ENCODE measurements around the gene NUMA1. TPM values are rescaled to one million over a fixed set of nuclear protein-coding genes. Genes with fewer than 3 reads are reported as not detected.

Gene NUMA1
- polyA plus RNA-seq, 3 donors, result 4.1 to 91.2 (median 12.4) TPM

GRCh38 chr11:72007089-72007476 lies 73.3 kb downstream of the NUMA1 start:
- Histone ChIP-seq H3K9me3 (replicated peaks in 1 of 2; ENCODE audit: control insufficient read depth in 1 of 2, insufficient read depth in 1 of 2, low read length in 2 of 2) (no peaks in the 10 kb centered on the region), H3K36me3 (replicated peaks in 1 of 2; ENCODE audit: control insufficient read depth in 1 of 2, insufficient read depth in 2 of 2, low read length in 2 of 2) (peaks cover 99 to 100% of the 10 kb centered on the region in 2 donors), H3K4me2 (replicated peaks; ENCODE audit: extremely low read depth, low read length, poor library complexity, severe bottlenecking) (no peak overlapping the region), H3K9ac (ENCODE audit: insufficient read depth, low read length, poor library complexity, severe bottlenecking) (no peak overlapping the region), H3K27ac (ENCODE audit: low read depth in 1 of 2, low read length in 2 of 2) (no peak overlapping the region), H3K79me2 (ENCODE audit: insufficient read depth, low read length) (peaks cover 3% of the 10 kb centered on the region), H2AFZ (ENCODE audit: insufficient read depth, low read depth, low read length, poor library complexity, severe bottlenecking) (no peak overlapping the region), H3K27me3 (ENCODE audit: control insufficient read depth in 2 of 2, insufficient read depth in 2 of 2, low read length in 2 of 2) (no peaks in the 10 kb centered on the region), H3K4me1 (ENCODE audit: control insufficient read depth in 1 of 2, insufficient read depth in 2 of 2, low read length in 2 of 2) (no peaks in the 10 kb centered on the region), H3K4me3 (replicated peaks in 1 of 3; ENCODE audit: low read depth in 2 of 3, low read length in 3 of 3) (no peak overlapping the region), H4K20me1 (ENCODE audit: insufficient read depth, low read length) (peaks cover 61% of the 10 kb centered on the region)
- H3K36me3 Mint-ChIP-seq, result peaks cover 94 to 97% of the 10 kb centered on the region in 2 donors
- intact Hi-C loops (cut with micrococcal nuclease), result no loop called here
- peaks cover 0 to 2% (median 0%) of the 10 kb centered on the region in 7 donors for H3K9me3 Mint-ChIP-seq
- no peak for TF ChIP-seq CTCF (IDR thresholded peaks at IDR 0.05)
- peak overlapping the region in 5 of 7 donors; percentile 7 to 55 (median 41) for H3K27ac Mint-ChIP-seq
- no peak overlapping the region for H3K4me3 Mint-ChIP-seq
- H3K4me1 Mint-ChIP-seq, result no peaks in the 10 kb centered on the region
- DNase-seq, result no peak
- WGBS (ENCODE audit: insufficient coverage), result 94% methylated on average over 10 of the region's 15 CpGs
- H3K27me3 Mint-ChIP-seq (ENCODE audit: low read depth in 3 of 3), result no peaks in the 10 kb centered on the region

GRCh38 chr11:72006309-72007088 lies 73.8 kb downstream of the NUMA1 start:
- no peak overlapping the region for H3K4me3 Mint-ChIP-seq
- TF ChIP-seq CTCF (IDR thresholded peaks at IDR 0.05), result no peak
- Histone ChIP-seq H3K4me3 (replicated peaks in 1 of 3; ENCODE audit: low read depth in 2 of 3, low read length in 3 of 3) (no peak overlapping the region), H3K9me3 (replicated peaks in 1 of 2; ENCODE audit: control insufficient read depth in 1 of 2, insufficient read depth in 1 of 2, low read length in 2 of 2) (no peaks in the 10 kb centered on the region), H3K36me3 (replicated peaks in 1 of 2; ENCODE audit: control insufficient read depth in 1 of 2, insufficient read depth in 2 of 2, low read length in 2 of 2) (peaks cover 99 to 100% of the 10 kb centered on the region in 2 donors), H3K27me3 (ENCODE audit: control insufficient read depth in 2 of 2, insufficient read depth in 2 of 2, low read length in 2 of 2) (no peaks in the 10 kb centered on the region), H3K4me2 (replicated peaks; ENCODE audit: extremely low read depth, low read length, poor library complexity, severe bottlenecking) (no peak overlapping the region), H3K79me2 (ENCODE audit: insufficient read depth, low read length) (peaks cover 3% of the 10 kb centered on the region), H3K27ac (ENCODE audit: low read depth in 1 of 2, low read length in 2 of 2) (no peak overlapping the region), H3K9ac (ENCODE audit: insufficient read depth, low read length, poor library complexity, severe bottlenecking) (no peak overlapping the region), H3K4me1 (ENCODE audit: control insufficient read depth in 1 of 2, insufficient read depth in 2 of 2, low read length in 2 of 2) (no peaks in the 10 kb centered on the region), H4K20me1 (ENCODE audit: insufficient read depth, low read length) (peaks cover 60% of the 10 kb centered on the region), H2AFZ (ENCODE audit: insufficient read depth, low read depth, low read length, poor library complexity, severe bottlenecking) (no peak overlapping the region)
- no peak for DNase-seq
- peak overlapping the region in 4 of 7 donors; percentile 41 to 79 (median 67) for H3K27ac Mint-ChIP-seq
- H3K9me3 Mint-ChIP-seq, result peaks cover 0 to 1% (median 0%) of the 10 kb centered on the region in 7 donors
- no peaks in the 10 kb centered on the region for H3K27me3 Mint-ChIP-seq (ENCODE audit: low read depth in 3 of 3)
- no peaks in the 10 kb centered on the region for H3K4me1 Mint-ChIP-seq
- WGBS (ENCODE audit: insufficient coverage), result 99% methylated on average over 6 of the region's 8 CpGs
- intact Hi-C loops (cut with micrococcal nuclease), result no loop called here
- H3K36me3 Mint-ChIP-seq, result peaks cover 96 to 97% of the 10 kb centered on the region in 2 donors
